GM21825 (cell line): ENCODE data around the gene SLC35F3.
"Not testable (repeated sequence)": the region's sequence is repeated elsewhere in the genome, so short reads cannot be mapped to it uniquely, and the experiment has no call there.

ENCODE experiments used
- ATAC-seq: cut with Tn5 transposase; IDR thresholded peaks from one replicate; pipeline ENCODE4 v1.9.1; 2021; ENCODE audit warnings: mild to moderate bottlenecking, moderate library complexity; ENCODE audit not compliant: unreplicated experiment

SLC35F3 gene

DNA sequence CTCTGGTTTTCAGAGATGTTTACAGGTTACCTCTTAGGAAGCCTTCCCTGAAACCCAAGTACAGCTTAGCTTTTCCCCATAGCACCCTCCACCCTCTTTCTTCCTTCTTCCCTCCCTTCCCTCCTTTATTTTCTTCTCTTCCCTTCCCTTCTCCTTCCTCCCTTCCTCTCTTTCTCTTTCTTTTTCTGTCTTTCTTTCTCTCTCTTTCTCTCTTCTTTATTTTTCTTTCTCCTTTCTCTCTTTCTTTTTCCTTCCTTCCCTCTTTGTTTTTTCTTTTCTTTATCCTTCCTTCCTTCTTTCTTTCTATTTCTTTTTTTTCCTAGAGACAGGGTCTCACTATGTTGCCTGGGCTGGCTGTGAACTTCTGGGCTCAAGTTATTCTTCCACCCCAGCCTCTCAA is 231.6 kb downstream of the SLC35F3 start:
- ATAC-seq: no peak

DNA sequence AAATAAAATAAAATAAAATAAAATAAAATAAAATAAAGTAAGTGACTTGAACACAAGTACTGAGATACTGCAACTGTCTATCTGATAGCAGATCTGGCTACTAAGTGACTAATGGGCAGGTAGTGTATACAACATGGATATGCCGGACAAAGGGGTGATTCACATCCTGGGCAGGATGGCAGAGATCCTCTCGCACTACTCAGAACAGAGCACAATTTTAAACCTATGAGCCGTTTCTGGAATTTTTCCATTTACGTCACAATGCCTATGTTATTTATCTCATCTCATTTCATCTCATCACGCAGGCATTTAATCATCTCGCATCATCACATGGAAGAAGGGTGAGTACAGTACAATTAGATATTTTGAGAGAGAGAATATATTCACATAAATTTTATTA is 235.5 kb downstream of the SLC35F3 start:
- ATAC-seq: no peak

DNA sequence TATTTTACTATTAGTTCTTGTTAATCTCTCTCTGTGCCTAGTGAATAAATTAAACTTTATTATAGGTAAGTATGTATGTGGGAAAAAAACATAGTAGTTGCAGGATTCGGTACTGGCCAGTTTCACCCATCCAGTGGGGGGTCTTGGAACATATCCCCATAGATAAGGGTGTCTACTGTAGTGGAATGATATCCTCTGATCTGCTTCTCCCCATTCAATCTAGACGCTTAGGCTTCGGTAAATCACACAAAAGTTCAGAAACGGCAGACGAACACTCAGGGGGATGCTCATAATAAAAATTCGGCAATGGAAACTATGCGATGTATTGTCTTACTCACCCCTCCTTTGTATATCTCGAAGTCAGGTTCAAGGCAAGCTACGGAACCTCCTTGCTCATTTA is 235.9 kb downstream of the SLC35F3 start:
- no peak for ATAC-seq

DNA sequence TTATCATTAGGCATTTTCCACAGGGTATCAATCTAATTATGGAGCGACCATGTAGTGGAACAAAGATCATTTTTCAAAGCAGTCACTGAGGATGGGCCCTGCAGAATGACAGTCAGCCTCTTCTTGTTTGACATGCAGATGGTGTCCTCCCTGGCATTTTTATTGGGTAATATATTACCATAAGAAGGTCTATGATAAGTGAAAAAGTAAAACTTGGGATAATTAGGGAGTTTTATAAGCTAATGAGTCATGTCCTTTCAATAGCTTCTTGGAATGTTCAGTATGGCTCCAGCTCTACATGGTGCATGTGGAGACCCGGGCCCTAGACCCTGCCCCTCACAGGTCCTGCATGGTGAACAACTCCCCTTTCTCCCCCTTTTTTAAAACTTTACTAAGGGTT is 236.5 kb downstream of the SLC35F3 start:
- no peak for ATAC-seq

DNA sequence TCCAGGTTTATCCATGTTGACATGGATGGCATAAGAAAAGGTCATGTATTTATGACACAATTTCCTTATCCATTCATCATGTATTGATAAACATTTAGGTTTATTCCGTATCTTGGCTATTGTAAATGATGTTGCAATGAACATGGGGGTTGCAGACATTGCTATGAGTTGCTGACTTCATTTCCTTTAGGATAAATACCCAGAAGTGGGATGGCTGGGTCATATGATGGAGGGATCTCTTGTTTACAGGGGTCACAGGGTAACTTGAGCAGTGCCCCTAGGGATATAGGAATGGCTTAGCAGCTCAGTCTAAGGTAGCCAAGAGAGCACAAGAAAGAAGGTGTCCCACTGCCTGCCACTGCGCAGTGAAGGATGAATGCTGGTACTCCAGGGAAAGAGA is 239.2 kb downstream of the SLC35F3 start:
- ATAC-seq: no peak

DNA sequence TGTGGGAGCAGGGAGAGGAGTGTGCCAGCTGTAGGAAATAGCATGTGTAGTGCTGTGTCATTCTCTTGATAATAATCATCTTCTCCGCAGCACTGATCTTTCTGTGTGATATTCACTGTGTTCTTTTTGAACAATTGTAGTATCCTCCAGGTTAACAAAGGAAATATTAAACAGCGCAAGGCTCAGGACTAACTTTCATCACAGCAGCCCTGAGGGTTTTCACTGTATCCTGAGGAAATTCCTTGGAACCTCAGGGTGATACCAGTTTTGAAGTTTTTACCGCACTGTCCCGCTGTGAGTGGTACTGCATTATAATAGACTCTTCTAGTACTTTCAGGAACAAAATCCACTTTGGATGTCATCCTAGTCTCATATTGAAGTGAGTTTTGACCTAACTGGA is 240.4 kb downstream of the SLC35F3 start:
- no peak for ATAC-seq

DNA sequence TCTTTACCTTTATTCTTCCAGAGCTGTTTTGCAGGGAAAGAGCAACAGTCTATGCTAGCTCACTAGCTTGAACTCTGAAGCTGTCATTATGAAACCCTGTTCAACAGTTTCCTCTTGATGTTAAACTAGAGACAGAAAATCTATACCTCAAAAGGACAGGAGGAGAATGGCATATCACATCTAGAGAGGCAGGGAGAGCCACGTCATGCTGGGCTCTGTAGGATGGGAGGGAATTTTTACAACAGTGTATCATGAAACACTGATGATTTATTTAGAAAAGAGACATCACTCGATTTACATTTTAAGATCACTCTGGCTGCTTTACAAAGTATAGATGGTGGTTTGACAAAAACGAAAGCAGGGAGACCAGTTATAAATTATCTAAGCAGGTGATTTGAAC is 243.9 kb downstream of the SLC35F3 start:
- no peak for ATAC-seq

DNA sequence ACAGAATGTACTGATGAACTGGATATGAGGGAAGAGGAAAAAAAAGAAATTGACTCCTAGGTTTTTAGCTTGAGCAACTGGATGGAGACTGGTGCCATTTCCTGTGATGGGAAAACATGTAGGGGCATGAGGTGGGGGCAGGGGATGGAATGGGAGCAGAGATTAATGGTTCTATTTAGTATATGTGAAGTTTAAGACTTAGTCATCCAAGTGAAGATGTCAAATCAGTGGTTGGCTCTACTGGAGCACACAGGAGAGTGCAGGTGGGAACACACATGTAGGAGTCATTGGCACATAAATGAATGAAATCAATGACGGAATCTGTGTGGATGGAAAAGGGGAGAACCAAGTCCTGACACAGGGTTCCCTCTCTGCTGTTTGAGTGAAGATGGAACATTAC is 244.3 kb downstream of the SLC35F3 start:
- ATAC-seq: no peak

DNA sequence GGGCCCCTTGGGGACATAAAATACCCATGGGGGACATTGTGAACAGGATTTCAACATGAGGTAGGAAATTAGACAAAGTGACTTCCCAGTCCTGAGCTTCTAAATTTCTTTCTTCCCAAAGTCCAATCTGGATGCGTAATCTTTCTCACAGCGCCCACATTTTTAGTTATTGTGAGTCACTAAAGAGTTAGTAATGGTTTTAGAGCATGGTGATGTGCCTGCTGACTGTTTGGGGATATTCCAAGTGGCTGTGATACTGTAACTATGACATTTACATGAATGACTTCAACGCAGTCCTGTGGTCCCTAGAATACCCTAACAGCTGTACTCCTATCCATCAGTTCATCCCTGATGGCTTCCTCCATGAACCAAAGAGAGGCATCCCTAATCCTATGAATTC is 244.7 kb downstream of the SLC35F3 start:
- ATAC-seq: no peak

DNA sequence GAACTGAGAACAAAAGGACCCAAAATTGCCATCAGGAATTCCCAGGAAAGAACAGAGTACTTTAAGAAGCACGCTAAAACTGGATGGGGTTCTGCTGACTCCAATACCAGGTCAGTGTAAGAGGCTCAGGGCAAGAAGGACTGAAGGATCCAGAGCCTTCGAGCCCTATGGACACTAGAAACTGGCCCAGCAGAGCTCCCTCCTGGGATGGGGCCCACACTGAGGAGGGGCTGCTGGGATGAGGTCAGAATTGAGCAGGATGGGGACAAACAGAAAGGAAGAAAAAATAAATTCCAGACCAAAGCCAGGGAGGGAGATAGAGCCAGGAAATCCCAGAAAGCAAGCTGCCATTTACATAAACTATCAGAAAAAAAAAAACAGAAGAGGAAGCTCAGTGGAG is 246.4 kb downstream of the SLC35F3 start:
- ATAC-seq: no peak

DNA sequence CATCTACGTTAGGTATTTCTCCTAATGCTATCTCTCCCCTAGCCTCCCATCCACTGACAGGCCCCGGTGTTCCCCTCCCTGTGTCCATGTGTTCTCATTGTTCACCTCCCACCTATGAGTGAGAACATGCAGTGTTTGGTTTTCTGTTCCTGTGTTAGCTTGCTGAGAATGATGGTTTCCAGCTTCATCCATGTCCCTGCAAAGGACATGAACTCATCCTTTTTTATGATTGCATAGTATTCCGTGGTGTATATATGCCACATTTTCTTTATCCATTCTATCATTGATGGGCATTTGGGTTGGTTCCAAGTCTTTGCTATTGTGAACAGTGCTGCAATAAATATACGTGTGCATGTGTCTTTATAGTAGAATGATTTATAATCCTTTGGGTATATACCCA is 247.9 kb downstream of the SLC35F3 start:
- not testable (repeated sequence) for ATAC-seq

DNA sequence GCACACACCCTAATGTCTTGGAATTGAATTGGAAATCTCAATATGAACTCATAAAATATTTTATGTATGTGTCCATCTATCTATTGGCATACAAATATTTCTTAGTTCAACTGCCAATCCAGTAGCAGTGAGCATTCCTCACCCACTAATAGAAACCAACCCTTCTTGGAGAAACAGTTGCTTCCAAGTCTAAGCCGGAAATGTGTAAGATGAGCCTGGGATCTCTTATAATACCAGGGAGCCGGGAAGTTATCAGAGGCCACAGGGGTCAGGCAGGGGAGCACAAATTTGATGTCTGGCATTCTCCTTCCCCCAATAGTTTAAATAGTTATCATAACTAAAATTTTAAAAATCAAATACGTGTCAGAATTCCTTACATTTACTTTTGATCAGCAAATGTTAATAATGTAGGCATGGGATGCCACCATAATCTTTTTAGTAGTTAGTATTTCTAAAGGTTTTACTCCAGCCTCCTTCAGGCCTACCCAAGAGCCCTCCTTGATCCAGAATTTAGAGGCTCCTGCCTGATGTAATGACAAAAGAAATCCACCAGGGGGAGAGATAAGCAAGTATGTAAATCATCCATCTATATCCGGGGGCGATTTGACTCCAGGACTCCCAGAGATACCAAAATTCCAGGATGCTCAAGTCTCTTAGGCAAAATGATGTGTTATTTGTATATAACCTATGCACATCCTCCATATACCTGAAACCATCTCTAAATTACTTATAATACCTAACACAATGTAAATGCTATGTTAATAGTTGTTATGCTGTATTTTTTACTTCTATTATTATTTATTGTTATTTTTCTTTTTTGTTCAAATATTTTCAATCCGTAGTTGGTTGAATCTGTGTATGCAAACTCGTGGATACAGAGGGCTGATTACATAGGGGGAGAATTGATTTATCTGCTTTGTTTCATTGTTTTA is 250.1 kb downstream of the SLC35F3 start:
- ATAC-seq: peak; percentile 77

DNA sequence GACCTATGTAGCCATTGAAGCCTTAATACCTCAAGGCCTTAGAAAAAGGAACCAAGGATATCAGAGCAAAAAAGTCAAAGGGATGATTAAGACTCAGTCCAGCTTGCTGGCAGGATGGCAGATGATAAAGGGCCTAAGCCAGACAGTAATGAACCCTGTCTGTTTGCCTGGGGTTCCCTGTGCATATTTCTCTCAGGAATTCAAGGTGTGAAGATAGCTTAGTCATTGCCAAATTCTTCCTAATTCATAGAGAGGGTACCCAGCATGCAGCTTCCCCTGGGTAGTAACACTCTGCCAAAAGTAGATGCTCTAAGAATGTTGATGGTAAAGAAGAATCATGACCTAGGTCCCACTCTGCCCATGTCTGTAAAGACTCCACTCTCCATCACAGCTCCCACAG is 258.2 kb downstream of the SLC35F3 start:
- ATAC-seq: no peak

DNA sequence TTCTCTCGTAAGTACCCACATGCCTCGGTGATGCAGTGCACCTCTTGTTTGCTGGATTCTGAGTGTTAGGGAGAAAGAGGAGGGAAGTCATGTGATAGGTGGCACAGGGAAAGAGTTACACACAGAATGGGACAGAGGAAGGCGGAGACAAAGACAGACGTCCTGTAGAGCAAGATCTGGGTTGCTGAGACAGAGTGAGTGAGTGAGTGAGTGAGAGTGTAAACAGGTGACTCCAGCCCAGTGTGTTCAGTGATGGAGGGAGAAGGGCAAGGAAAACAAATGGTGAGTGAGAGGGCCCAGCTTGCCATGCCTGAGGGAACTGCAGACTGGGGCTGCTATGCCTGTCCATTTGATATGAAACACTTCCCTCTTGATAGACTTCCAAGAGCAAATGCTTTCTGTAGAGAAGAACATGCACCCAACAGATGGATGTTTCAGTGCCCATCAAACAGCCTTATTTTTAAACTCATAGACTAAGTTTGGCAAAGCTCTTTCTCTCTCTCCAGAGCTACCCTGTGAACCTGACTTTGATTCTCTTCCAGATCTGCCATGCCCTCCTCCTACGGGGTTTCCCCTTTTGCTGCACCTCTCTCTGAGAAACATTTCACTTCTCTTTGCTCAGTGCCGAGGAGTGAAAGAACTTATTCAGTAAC is 258.9 kb downstream of the SLC35F3 start:
- no peak for ATAC-seq

DNA sequence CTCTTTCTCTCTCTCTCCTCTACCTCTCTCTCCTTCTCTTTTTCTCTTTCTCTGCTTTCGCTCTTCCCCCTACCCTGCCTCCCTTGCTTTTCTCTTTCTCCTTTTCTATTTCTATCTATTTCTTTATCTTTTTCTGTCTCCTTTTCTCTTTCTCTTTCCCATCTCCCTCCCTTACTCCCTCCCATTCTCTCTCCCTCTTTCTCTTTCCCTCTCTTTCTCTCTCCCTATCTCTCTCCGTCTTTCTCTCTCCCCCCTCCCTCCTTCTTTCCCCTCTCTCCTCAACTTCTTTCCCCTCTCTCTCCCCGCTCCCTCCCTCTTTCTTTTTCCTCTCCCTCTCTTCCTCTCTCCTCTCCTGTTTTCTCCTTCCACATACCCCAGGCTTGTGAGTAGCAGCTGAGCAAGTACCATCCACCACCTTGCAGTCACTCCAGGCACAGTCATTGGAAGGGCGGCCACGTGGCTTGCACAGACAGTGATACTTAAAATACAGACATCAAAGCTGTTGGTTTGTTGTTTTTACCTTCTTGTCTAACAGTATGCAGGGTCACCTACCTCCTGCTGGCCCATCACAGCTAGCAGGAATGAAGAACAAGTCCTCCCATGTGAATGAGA is 259.7 kb downstream of the SLC35F3 start:
- ATAC-seq: no peak

DNA sequence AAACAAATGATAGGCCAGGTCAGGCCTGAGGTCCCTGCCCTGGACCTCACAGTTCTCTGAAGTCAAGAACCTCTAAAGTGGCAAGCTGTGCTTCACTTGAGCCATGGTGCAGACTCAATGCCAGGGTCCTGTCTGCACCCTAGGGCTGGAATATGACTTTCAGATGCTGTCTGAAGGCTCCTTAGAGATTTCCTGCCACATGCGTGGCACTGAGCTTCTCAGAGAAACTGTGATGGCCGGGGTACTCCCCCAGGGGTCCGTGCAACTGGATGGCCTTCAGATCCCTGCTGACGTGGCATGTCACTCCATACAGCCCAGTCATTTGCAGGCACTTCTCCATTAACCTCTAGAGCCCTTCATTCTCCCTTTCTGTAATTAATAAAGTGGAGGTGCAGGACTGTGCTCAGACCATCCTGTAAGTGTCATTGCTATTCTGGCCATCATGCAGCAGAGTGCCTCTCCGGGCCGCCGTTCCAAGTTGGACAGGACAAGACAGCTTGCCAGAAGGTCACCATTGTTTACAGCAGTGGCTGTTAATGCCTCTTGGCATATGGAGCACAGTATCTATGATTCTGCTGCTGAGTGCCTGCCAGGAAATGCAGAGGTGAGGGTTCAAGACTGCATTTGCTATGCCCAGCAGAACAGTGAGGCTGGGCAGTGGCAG is 263.7 kb downstream of the SLC35F3 start:
- no peak for ATAC-seq

DNA sequence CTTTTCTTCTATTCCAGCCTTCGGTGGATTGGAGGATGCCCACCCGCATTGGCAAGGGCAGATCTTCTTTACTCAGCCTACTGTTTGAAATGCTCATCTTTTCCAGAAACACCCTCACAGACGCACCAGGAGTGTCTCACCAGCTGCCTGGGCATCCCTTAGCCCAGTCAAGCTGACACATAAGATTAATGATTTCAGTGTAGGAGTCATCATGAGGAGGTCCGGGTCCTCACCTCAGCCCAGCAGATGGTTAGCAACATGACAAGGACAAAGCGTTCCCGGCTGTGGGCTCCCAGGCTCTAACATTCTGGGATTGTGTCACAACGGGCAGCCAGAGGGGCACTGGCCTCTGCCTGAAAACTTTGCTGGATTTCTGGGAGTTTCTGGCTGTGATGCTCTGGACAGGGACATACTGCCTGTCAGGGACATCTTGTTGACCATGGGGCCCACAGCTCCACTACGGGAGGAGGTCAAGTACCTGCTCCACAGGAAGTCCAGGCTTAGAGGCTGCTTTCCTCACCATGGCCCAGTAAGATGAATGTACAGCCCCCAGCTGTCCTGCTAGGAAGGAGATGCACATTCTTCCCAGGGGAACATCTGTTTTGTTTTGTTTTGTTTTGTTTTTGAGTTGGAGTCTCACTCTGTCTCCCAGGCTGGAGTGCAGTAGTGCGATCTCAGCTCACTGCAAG is 264.8 kb downstream of the SLC35F3 start:
- ATAC-seq: no peak

DNA sequence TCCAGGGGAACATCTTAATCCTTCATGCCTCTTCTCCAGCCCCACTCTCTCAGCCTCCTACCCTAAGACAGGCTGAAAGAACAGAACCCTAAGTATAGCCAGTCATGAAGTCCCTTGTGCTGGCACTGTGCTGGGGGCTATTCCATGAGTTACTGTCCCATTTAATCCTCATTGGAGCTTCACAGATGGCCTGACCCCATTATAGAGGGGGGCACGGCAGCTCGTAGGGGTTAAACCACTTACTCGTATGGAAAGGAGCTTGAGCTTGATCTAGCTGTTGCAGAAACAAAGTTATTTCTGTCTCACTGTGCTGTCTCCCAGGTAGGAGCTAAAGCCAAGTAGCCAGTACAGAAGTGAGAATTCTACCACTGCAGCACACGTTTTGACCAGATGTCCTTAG is 265.6 kb downstream of the SLC35F3 start:
- no peak for ATAC-seq

DNA sequence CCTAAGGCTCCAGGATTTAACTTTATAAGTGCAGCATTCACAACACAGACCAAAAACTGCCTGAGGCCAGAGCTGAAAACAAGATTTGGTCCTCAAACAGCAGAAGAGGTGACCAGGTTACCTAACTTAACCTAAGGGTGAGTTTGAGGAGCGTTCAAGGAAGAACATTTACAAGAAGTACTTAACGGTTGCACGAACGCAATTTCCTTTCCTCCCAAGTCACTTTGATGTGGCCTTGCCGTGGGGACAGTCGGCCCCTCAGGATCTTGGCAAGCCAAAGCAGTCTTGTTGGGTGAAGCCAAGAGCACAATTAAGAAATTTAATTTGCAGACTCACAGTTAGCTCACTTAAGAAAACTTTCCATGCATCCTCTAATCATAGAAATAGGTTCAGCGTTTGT is 266.1 kb downstream of the SLC35F3 start:
- ATAC-seq: no peak

DNA sequence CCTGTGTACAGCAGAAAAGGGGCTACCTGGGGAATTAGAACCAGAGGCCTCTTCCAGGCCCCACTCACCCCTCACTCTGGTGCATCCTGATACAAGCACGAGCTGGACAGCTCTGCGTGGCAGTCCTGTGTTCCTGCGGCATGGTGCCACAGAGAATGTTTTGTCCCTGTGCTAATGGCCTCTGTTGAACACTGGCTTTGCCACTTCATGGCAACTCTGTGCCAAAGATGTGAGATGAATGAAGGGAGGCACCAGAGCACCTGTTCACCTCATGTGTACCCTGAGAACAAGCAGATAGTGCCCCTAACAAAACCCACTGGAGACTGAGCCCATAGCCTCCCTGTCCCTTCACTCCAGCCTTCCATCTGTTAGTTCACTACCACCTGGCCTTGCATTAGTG is 269.5 kb downstream of the SLC35F3 start:
- ATAC-seq: no peak

DNA sequence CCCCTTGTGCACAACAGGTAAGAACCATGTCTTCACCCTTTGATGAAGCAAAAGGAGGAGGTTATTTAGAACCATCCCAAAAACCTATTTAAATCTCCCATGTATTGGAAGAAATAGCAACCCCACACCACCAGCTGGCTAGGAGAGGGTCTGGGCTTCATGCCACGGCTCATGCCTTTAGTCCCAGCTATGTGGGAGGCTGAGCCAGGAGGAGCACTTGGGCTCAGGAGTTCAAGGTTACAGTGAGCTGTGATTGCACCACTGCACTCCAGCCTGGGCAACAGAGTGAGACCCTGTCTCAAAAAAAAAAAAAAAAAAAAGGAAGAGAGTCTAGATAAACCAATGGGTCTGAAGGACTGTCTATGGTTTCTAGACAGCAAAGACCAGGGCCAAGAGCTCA is 270.9 kb downstream of the SLC35F3 start:
- no peak for ATAC-seq
